Suppressor macrophage treated with lipopolysaccharide for 4 hours (primary cell): ENCODE results near the gene MCUB.
A peak's percentile ranks its signal among the peaks of the same experiment; 100 is the strongest.

Experiments
- DNase-seq: peaks from one replicate; pipeline ENCODE4 v3.0.0-alpha.2; 2020

MCUB gene

GRCh38 chr4:109690690-109691410 lies 130.8 kb downstream of the MCUB start:
- DNase-seq, result no peak

GRCh38 chr4:109691411-109691920 lies 131.4 kb downstream of the MCUB start:
- no peak for DNase-seq

GRCh38 chr4:109698656-109699055 lies 138.6 kb downstream of the MCUB start:
- no peak for DNase-seq

- DNase-seq, result no peak
These were observed 139.6 kb downstream of the MCUB start for GRCh38 chr4:109699553-109700225.

GRCh38 chr4:109701566-109702410 lies 141.7 kb downstream of the MCUB start:
- no peak for DNase-seq

- peak; percentile 80 for DNase-seq
These were observed 143.1 kb downstream of the MCUB start, which contains the start of gene CASP6 for GRCh38 chr4:109702950-109703663. CASP6 (minus strand) TSS chr4:109703445; CDS start chr4:109703395, 50 bp downstream.

GRCh38 chr4:109703664-109704361 lies 143.8 kb downstream of the MCUB start:
- DNase-seq, result peak; percentile 35

- DNase-seq, result no peak
These were observed 148.4 kb downstream of the MCUB start for GRCh38 chr4:109708435-109708834.

- DNase-seq, result no peak
These were observed 148.9 kb downstream of the MCUB start for GRCh38 chr4:109708990-109709389.

GRCh38 chr4:109713500-109713899 lies 153.5 kb downstream of the MCUB start:
- DNase-seq, result no peak

- DNase-seq, result no peak
These were observed 158.7 kb downstream of the MCUB start for GRCh38 chr4:109718759-109719158.

- no peak for DNase-seq
These were observed 159.6 kb downstream of the MCUB start for GRCh38 chr4:109719604-109720003.

GRCh38 chr4:109721033-109721432 lies 161.0 kb downstream of the MCUB start:
- DNase-seq, result no peak

- no peak for DNase-seq
These were observed 162.3 kb downstream of the MCUB start for GRCh38 chr4:109722357-109722756.

GRCh38 chr4:109723110-109723509 lies 163.1 kb downstream of the MCUB start:
- peak; percentile 14 for DNase-seq

GRCh38 chr4:109728385-109728784 lies 168.3 kb downstream of the MCUB start:
- no peak for DNase-seq

- DNase-seq, result no peak
These were observed 169.2 kb downstream of the MCUB start for GRCh38 chr4:109729117-109729717.

- peak; percentile 64 for DNase-seq
These were observed 169.9 kb downstream of the MCUB start, which contains the start of gene PLA2G12A for GRCh38 chr4:109729718-109730618. PLA2G12A (minus strand) TSS chr4:109730070; CDS start chr4:109729809, 261 bp downstream.

- no peak for DNase-seq
These were observed 170.8 kb downstream of the MCUB start for GRCh38 chr4:109730619-109731545.
